Measurements from ENCODE around the gene ASMTL.
"Not testable (repeated sequence)": the region's sequence is repeated elsewhere in the genome, so short reads cannot be mapped to it uniquely, and the experiment has no call there.

ASMTL gene

GRCh38 chrX:1433646-1434357 lies 18.9 kb downstream of the ASMTL start:
- no peak for DNase-seq (ENCODE audit: low spot score)

GRCh38 chrX:1430451-1430850 lies 22.3 kb downstream of the ASMTL start:
- DNase-seq (ENCODE audit: low spot score) = no peak

- DNase-seq (ENCODE audit: low spot score) = no peak
Observed at GRCh38 chrX:1427756-1428155, 25.0 kb downstream of the ASMTL start.

- not testable (repeated sequence) for DNase-seq (ENCODE audit: low spot score)
Observed at GRCh38 chrX:1426321-1426720, 26.4 kb downstream of the ASMTL start.

- DNase-seq (ENCODE audit: low spot score) = no peak
Observed at GRCh38 chrX:1425381-1425780, 27.3 kb downstream of the ASMTL start.

- no peak for DNase-seq (ENCODE audit: low spot score)
Observed at GRCh38 chrX:1424147-1424851, 28.4 kb downstream of the ASMTL start.

GRCh38 chrX:1423215-1423614 lies 29.5 kb downstream of the ASMTL start:
- no peak for DNase-seq (ENCODE audit: low spot score)

- no peak for DNase-seq (ENCODE audit: low spot score)
Observed at GRCh38 chrX:1422135-1422465, 30.6 kb downstream of the ASMTL start.

- DNase-seq (ENCODE audit: low spot score) = no peak
Observed at GRCh38 chrX:1421433-1422134, 31.1 kb downstream of the ASMTL start.

GRCh38 chrX:1420371-1420770 lies 32.3 kb downstream of the ASMTL start:
- no peak for DNase-seq (ENCODE audit: low spot score)

GRCh38 chrX:1419545-1420355 lies 33.0 kb downstream of the ASMTL start:
- no peak for DNase-seq (ENCODE audit: low spot score)

GRCh38 chrX:1418901-1419544 lies 33.7 kb downstream of the ASMTL start:
- DNase-seq (ENCODE audit: low spot score) = no peak

GRCh38 chrX:1417921-1418771 lies 34.6 kb downstream of the ASMTL start:
- DNase-seq (ENCODE audit: low spot score) = no peak

GRCh38 chrX:1416965-1417760 lies 35.5 kb downstream of the ASMTL start:
- DNase-seq (ENCODE audit: low spot score) = no peak

GRCh38 chrX:1416327-1416784 lies 36.4 kb downstream of the ASMTL start:
- DNase-seq (ENCODE audit: low spot score) = no peak

GRCh38 chrX:1412551-1413161 lies 40.1 kb downstream of the ASMTL start:
- no peak for DNase-seq (ENCODE audit: low spot score)

- DNase-seq (ENCODE audit: low spot score) = no peak
Observed at GRCh38 chrX:1411326-1411725, 41.4 kb downstream of the ASMTL start.

- DNase-seq (ENCODE audit: low spot score) = no peak
Observed at GRCh38 chrX:1407035-1407434, 45.7 kb downstream of the ASMTL start.

- DNase-seq (ENCODE audit: low spot score) = not testable (repeated sequence)
Observed at GRCh38 chrX:1405769-1406168, 46.9 kb downstream of the ASMTL start.

Measured in putamen (tissue), 1 donor.